IMR-90 (cell line): ENCODE results near the gene ADAM23.

Experiments used
- BHLHE40 ChIP-seq: fragments of 150-350 bp; IDR thresholded peaks from 2 replicates; pipeline ENCODE4 v1.6.1; 2016; ENCODE audit warnings: mild to moderate bottlenecking, low read depth, low read length
- CEBPB ChIP-seq: IDR thresholded peaks from 2 replicates; pipeline ENCODE4 v1.6.1; 2012; ENCODE audit warnings: low read depth, low read length, improper control_type of control experiment
- CHD1 ChIP-seq: IDR thresholded peaks from 2 replicates; pipeline ENCODE4 v1.6.1; 2012; ENCODE audit warnings: low read depth, low read length, improper control_type of control experiment
- POLR2A ChIP-seq: IDR thresholded peaks from 2 replicates; pipeline ENCODE4 v1.6.1; 2012; ENCODE audit warnings: mild to moderate bottlenecking, low read depth, low read length
- RAD21 ChIP-seq: IDR thresholded peaks from 2 replicates; pipeline ENCODE4 v1.6.1; 2012; ENCODE audit warnings: low read length, improper control_type of control experiment
- RCOR1 ChIP-seq: IDR thresholded peaks from 2 replicates; pipeline ENCODE4 v1.6.1; 2012; ENCODE audit warnings: mild to moderate bottlenecking, low read length, improper control_type of control experiment; ENCODE audit not compliant: insufficient replicate concordance
- RFX5 ChIP-seq: IDR thresholded peaks from 2 replicates; pipeline ENCODE4 v1.8.0; 2012; ENCODE audit warnings: low read depth, mild to moderate bottlenecking, low read length, moderate library complexity
- SMC3 ChIP-seq: fragments of 150-350 bp; IDR thresholded peaks from 2 replicates; pipeline ENCODE4 v1.6.1; 2016; ENCODE audit warnings: low read depth, mild to moderate bottlenecking, antibody characterized with exemption, low read length, moderate library complexity
- TF ChIP-seq, protein P1 (sequence below): conservative IDR thresholded peaks from 2 replicates; pipeline ENCODE4 v1.5.1; 2012; ENCODE audit warnings: mild to moderate bottlenecking, low read depth, low read length, improper control_type of control experiment

DNA sequence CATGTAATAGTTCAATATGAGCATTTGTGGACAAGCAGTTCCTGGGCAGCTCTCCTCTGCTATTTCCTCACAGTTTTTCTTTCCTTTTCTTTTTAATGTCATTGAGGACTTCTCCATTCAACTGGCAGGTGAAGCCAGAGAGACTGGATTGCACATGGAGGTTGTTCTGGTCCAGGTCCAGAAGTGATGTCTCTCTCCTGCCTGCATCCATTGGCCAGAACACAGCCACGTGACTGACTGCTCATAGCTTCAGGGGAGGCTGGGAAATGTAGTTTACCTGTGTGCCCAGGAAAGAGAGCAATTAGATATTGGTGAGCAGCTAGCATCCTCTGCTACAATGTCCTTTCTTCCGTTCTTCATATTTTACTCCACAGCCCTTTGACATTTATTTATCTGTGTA is 20.2 kb upstream of the ADAM23 start:
- TF ChIP-seq POLR2A (no peak), RCOR1 (no peak), RAD21 (no peak), RFX5 (no peak), CHD1 (no peak), CEBPB (no peak), BHLHE40 (no peak), SMC3 (no peak)
- TF ChIP-seq, protein P1, sequence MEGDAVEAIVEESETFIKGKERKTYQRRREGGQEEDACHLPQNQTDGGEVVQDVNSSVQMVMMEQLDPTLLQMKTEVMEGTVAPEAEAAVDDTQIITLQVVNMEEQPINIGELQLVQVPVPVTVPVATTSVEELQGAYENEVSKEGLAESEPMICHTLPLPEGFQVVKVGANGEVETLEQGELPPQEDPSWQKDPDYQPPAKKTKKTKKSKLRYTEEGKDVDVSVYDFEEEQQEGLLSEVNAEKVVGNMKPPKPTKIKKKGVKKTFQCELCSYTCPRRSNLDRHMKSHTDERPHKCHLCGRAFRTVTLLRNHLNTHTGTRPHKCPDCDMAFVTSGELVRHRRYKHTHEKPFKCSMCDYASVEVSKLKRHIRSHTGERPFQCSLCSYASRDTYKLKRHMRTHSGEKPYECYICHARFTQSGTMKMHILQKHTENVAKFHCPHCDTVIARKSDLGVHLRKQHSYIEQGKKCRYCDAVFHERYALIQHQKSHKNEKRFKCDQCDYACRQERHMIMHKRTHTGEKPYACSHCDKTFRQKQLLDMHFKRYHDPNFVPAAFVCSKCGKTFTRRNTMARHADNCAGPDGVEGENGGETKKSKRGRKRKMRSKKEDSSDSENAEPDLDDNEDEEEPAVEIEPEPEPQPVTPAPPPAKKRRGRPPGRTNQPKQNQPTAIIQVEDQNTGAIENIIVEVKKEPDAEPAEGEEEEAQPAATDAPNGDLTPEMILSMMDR = no peak
